Ovary (tissue), 9 donors: Measurements from ENCODE around the gene IL22. TPM values are rescaled to one million over a fixed set of nuclear protein-coding genes. Genes with fewer than 3 reads are reported as not detected.

ENCODE experiments used
- DNase-seq, 5 donors: peaks; one replicate each; pipeline ENCODE4 v3.0.0-alpha.2; 2019 to 2020
- H3K27ac ChIP-seq, 2 donors: fragments of 200-600 bp; one replicate each; pipeline versions ENCODE4 v1.5.1 to v1.8.0; 2019 to 2022
- H3K27me3 ChIP-seq: fragments of 200-600 bp; one replicate; pipeline ENCODE4 v1.8.0; 2022
- H3K36me3 ChIP-seq: fragments of 200-600 bp; sonication (generic); one replicate; pipeline ENCODE4 v1.5.1; 2019
- H3K4me1 ChIP-seq: one replicate; pipeline ENCODE4 v1.8.1; 2013; ENCODE audit warnings: mild to moderate bottlenecking, moderate library complexity; ENCODE audit not compliant: insufficient read depth
- H3K4me3 ChIP-seq: fragments of 200-600 bp; sonication (generic); one replicate; pipeline ENCODE4 v1.5.1; 2017
- H3K9me3 ChIP-seq, 2 donors: fragments of 200-600 bp in 1 of 2; sonication (generic) in 1 of 2; one replicate each; pipeline versions ENCODE4 v1.5.1 to v1.8.1; 2013 to 2019; ENCODE audit warnings: mild to moderate bottlenecking in 1 of 2, moderate library complexity in 1 of 2
- CTCF ChIP-seq, 3 donors: fragments of 450-650 bp in 2 of 3; fragments of 200-600 bp in 1 of 3; IDR thresholded peaks; one replicate each; pipeline versions ENCODE4 v1.5.1 to v1.8.0; 2016 to 2022; ENCODE audit warnings: antibody characterized with exemption in 3 of 3, mild to moderate bottlenecking in 1 of 3
- EP300 ChIP-seq: sonication (generic); formaldehyde crosslinking; IDR thresholded peaks from one replicate; pipeline ENCODE4 v1.6.1; 2017; ENCODE audit warnings: antibody characterized with exemption
- POLR2A ChIP-seq: fragments of 450-650 bp; IDR thresholded peaks from one replicate; pipeline ENCODE4 v1.6.1; 2017; ENCODE audit warnings: antibody characterized with exemption, mild to moderate bottlenecking, moderate library complexity
- WGBS, 3 donors: extraction: QIAGEN DNeasy Blood & Tissue Kit in 1 of 3; methylation state at CpG; one replicate each; pipeline versions ENCODE4 v1.1.5 to v1.1.7; 2013 to 2017; 5-methylcytosine and 5-hydroxymethylcytosine counted together
- intact Hi-C, 4 donors: fragments of 100-400 bp; cut with DNase I; formaldehyde crosslinking; loops; one replicate each; pipeline versions ENCODE4 v1.11.0 to v1.15.1; 2022 to 2023
- polyA plus RNA-seq, 2 donors: library from polyadenylated mRNA; stranded (reverse); fragments of 200-250 nt in 1 of 2; fragments of 350-450 nt in 1 of 2; fragmentation: Illumina TruSeq in 1 of 2; extraction: RNeasy Lipid Tissue Mini Kit (QIAGEN cat#74804) in 1 of 2; gene quantifications; one replicate each; pipeline ENCODE4 v1.2.3, GENCODE V29; 2013 to 2014
- total RNA-seq, 7 donors: library from RNA; depleted of rRNA in 2 of 7; stranded (reverse); fragments of >200 nt in 2 of 7; fragmentation: NEBNext Ultra II Directional in 3 of 7; extraction: Animal tissue kit (Norgen Biotek cat#: 25700) in 3 of 7; gene quantifications; one replicate each; pipeline versions ENCODE4 v1.1.0 to v1.2.4, GENCODE V29; 2016 to 2023
- donor health status: DM: no; HTN: no; CAD: no; lungs with moderate emphysema.
- donor health status: DM: no; HTN: no; CAD: no.
- donor health status: Bipolar disorder and iron deficiency.
- donor health status: DM: yes; HTN: yes; CAD: no.
- donor health status: DM: no; HTN: no; CAD: no.
- donor health status: DM: yes; HTN: yes; CAD: no.

IL22 gene
- total and polyA plus RNA-seq, 9 donors = not detected

GRCh38 chr12:68268967-68269366, 15.6 kb upstream of the IL22 start:
- no peak overlapping the region for H3K27ac ChIP-seq
- no peak for DNase-seq
- no peaks in the 10 kb centered on the region for H3K36me3 ChIP-seq
- no peaks in the 10 kb centered on the region for H3K27me3 ChIP-seq
- intact Hi-C loops = no loop called here
- H3K4me1 ChIP-seq = no peaks in the 10 kb centered on the region
- no peak overlapping the region for H3K4me3 ChIP-seq
- H3K9me3 ChIP-seq = no peaks in the 10 kb centered on the region
- no peak for TF ChIP-seq EP300

- intact Hi-C loops = no loop called here
- TF ChIP-seq POLR2A (no peak), EP300 (no peak), CTCF (IDR thresholded peaks at IDR 0.05) (no peak)
- H3K9me3 ChIP-seq = no peaks in the 10 kb centered on the region
- DNase-seq = no peak
- WGBS, 3 donors = 84 to 85% (median 85%) methylated on average over 6 of the region's 6 CpGs
- H3K4me3 ChIP-seq = no peak overlapping the region
- no peaks in the 10 kb centered on the region for H3K4me1 ChIP-seq
- no peaks in the 10 kb centered on the region for H3K27me3 ChIP-seq
- H3K36me3 ChIP-seq = no peaks in the 10 kb centered on the region
- no peak overlapping the region for H3K27ac ChIP-seq
Observed at GRCh38 chr12:68267892-68268396, 14.5 kb upstream of the IL22 start.

- Histone ChIP-seq H3K4me3 (no peak overlapping the region), H3K9me3 (no peaks in the 10 kb centered on the region), H3K27ac (no peak overlapping the region), H3K36me3 (no peaks in the 10 kb centered on the region), H3K4me1 (no peaks in the 10 kb centered on the region), H3K27me3 (no peaks in the 10 kb centered on the region)
- intact Hi-C loops = no loop called here
- TF ChIP-seq CTCF (IDR thresholded peaks at IDR 0.05) = no peak
- no peak for TF ChIP-seq EP300
- TF ChIP-seq POLR2A = no peak
- no peak for DNase-seq
- WGBS, 3 donors = 48 to 70% (median 57%) methylated on average over 2 of the region's 2 CpGs
Observed at GRCh38 chr12:68264857-68265256, 11.5 kb upstream of the IL22 start.

GRCh38 chr12:68264158-68264855, 10.9 kb upstream of the IL22 start:
- H3K4me1 ChIP-seq = no peaks in the 10 kb centered on the region
- no peak for DNase-seq
- H3K9me3 ChIP-seq = no peaks in the 10 kb centered on the region
- no peak overlapping the region for H3K4me3 ChIP-seq
- no peak for TF ChIP-seq POLR2A
- TF ChIP-seq EP300 = no peak
- TF ChIP-seq CTCF (IDR thresholded peaks at IDR 0.05) = no peak
- no peaks in the 10 kb centered on the region for H3K36me3 ChIP-seq
- 66 to 76% (median 73%) methylated on average over 7 of the region's 7 CpGs for WGBS, 3 donors
- H3K27me3 ChIP-seq = no peaks in the 10 kb centered on the region
- H3K27ac ChIP-seq = no peak overlapping the region
- intact Hi-C loops = no loop called here

GRCh38 chr12:68263366-68263765, 10.0 kb upstream of the IL22 start:
- 76 to 86% (median 76%) methylated on average over 1 of the region's 1 CpG for WGBS, 3 donors
- H3K36me3 ChIP-seq = no peaks in the 10 kb centered on the region
- no peak overlapping the region for H3K4me3 ChIP-seq
- DNase-seq = no peak
- no peaks in the 10 kb centered on the region for H3K4me1 ChIP-seq
- no peak overlapping the region for H3K27ac ChIP-seq
- no peak for TF ChIP-seq CTCF (IDR thresholded peaks at IDR 0.05)
- TF ChIP-seq EP300 = no peak
- TF ChIP-seq POLR2A = no peak
- no peaks in the 10 kb centered on the region for H3K27me3 ChIP-seq
- no peaks in the 10 kb centered on the region for H3K9me3 ChIP-seq
- intact Hi-C loops = no loop called here
